ENCODE data around the gene SINHCAF.

The SINHCAF gene

GRCh38 chr12:31306866-31307265 lies 19.1 kb downstream of the SINHCAF start:
- TF ChIP-seq, protein P1, sequence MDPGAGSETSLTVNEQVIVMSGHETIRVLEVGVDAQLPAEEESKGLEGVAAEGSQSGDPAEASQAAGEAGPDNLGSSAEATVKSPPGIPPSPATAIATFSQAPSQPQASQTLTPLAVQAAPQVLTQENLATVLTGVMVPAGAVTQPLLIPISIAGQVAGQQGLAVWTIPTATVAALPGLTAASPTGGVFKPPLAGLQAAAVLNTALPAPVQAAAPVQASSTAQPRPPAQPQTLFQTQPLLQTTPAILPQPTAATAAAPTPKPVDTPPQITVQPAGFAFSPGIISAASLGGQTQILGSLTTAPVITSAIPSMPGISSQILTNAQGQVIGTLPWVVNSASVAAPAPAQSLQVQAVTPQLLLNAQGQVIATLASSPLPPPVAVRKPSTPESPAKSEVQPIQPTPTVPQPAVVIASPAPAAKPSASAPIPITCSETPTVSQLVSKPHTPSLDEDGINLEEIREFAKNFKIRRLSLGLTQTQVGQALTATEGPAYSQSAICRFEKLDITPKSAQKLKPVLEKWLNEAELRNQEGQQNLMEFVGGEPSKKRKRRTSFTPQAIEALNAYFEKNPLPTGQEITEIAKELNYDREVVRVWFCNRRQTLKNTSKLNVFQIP (CRISPR knock-in tag; IDR thresholded peaks at IDR 0.05; ENCODE audit: borderline replicate concordance, low read depth): no peak
- TF ChIP-seq ESRRG (CRISPR knock-in tag; IDR thresholded peaks at IDR 0.05) (no peak), ZNF70 (CRISPR knock-in tag; IDR thresholded peaks at IDR 0.05) (no peak), ISL1 (CRISPR knock-in tag; IDR thresholded peaks at IDR 0.05) (no peak), ZNF8 (CRISPR knock-in tag; IDR thresholded peaks at IDR 0.05) (no peak), ZC3H10 (CRISPR knock-in tag; IDR thresholded peaks at IDR 0.05) (no peak), CREB5 (CRISPR knock-in tag; IDR thresholded peaks at IDR 0.05; ENCODE audit: low read depth) (no peak), ARNTL (CRISPR knock-in tag; IDR thresholded peaks at IDR 0.05; ENCODE audit: borderline replicate concordance, low read depth) (no peak)
- TF ChIP-seq, protein P2, sequence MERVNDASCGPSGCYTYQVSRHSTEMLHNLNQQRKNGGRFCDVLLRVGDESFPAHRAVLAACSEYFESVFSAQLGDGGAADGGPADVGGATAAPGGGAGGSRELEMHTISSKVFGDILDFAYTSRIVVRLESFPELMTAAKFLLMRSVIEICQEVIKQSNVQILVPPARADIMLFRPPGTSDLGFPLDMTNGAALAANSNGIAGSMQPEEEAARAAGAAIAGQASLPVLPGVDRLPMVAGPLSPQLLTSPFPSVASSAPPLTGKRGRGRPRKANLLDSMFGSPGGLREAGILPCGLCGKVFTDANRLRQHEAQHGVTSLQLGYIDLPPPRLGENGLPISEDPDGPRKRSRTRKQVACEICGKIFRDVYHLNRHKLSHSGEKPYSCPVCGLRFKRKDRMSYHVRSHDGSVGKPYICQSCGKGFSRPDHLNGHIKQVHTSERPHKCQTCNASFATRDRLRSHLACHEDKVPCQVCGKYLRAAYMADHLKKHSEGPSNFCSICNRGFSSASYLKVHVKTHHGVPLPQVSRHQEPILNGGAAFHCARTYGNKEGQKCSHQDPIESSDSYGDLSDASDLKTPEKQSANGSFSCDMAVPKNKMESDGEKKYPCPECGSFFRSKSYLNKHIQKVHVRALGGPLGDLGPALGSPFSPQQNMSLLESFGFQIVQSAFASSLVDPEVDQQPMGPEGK (CRISPR knock-in tag; IDR thresholded peaks at IDR 0.05; ENCODE audit: borderline replicate concordance): no peak
- no peak for ATAC-seq

GRCh38 chr12:31303466-31303865 lies 22.5 kb downstream of the SINHCAF start:
- no peak for ATAC-seq
- TF ChIP-seq, protein P2 (CRISPR knock-in tag; IDR thresholded peaks at IDR 0.05; ENCODE audit: borderline replicate concordance): no peak
- TF ChIP-seq SNAI2 (CRISPR knock-in tag; IDR thresholded peaks at IDR 0.05) (no peak), ISL1 (CRISPR knock-in tag; IDR thresholded peaks at IDR 0.05) (no peak), TOX (CRISPR knock-in tag; IDR thresholded peaks at IDR 0.05; ENCODE audit: borderline replicate concordance) (no peak), ZFP30 (CRISPR knock-in tag; IDR thresholded peaks at IDR 0.05) (no peak), BACH2 (CRISPR knock-in tag; IDR thresholded peaks at IDR 0.05; ENCODE audit: borderline replicate concordance) (no peak), ZC3H10 (CRISPR knock-in tag; IDR thresholded peaks at IDR 0.05) (no peak), ZNF8 (CRISPR knock-in tag; IDR thresholded peaks at IDR 0.05) (no peak)

DNA sequence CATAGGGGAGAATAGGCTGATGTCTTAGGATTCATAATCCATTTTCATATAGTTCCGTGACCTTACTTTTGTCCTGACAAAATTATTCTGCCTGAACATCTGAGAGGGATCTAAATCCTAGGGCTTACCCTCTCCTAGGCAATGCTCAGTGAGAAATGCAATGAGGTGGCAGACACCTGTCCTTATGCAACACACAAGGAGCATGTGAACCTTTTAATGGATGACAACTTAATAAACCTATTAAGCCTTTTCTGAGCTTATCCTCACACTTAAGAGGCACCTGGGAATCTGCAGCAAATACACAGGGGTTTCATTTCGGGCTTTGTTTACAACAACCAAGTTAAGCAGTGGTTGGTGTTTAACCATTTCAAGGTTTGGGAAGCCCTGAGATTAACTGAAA lies 24.6 kb downstream of the SINHCAF start:
- TF ChIP-seq ARNTL (CRISPR knock-in tag; IDR thresholded peaks at IDR 0.05; ENCODE audit: borderline replicate concordance, low read depth): no peak
- no peak for TF ChIP-seq ESRRG (CRISPR knock-in tag; IDR thresholded peaks at IDR 0.05)
- TF ChIP-seq ZNF70 (CRISPR knock-in tag; IDR thresholded peaks at IDR 0.05): no peak
- no peak for TF ChIP-seq CSDC2 (CRISPR knock-in tag; IDR thresholded peaks at IDR 0.05)
- no peak for TF ChIP-seq SNAI2 (CRISPR knock-in tag; IDR thresholded peaks at IDR 0.05)
- no peak for TF ChIP-seq TCF4 (CRISPR knock-in tag; IDR thresholded peaks at IDR 0.05; ENCODE audit: borderline replicate concordance)
- TF ChIP-seq TOX (CRISPR knock-in tag; IDR thresholded peaks at IDR 0.05; ENCODE audit: borderline replicate concordance): no peak
- no peak for TF ChIP-seq PPARA (CRISPR knock-in tag; IDR thresholded peaks at IDR 0.05; ENCODE audit: borderline replicate concordance)
- no peak for TF ChIP-seq ZNF565 (CRISPR knock-in tag; conservative IDR thresholded peaks at IDR 0.05; ENCODE audit: low read depth)
- no peak for TF ChIP-seq ZFP30 (CRISPR knock-in tag; IDR thresholded peaks at IDR 0.05)
- no peak for TF ChIP-seq CSRNP3 (CRISPR knock-in tag; IDR thresholded peaks at IDR 0.05)
- TF ChIP-seq ZNF8 (CRISPR knock-in tag; IDR thresholded peaks at IDR 0.05): no peak
- TF ChIP-seq ZC3H10 (CRISPR knock-in tag; IDR thresholded peaks at IDR 0.05): no peak
- TF ChIP-seq OSR1 (CRISPR knock-in tag; IDR thresholded peaks at IDR 0.05): no peak
- no peak for ATAC-seq

DNA sequence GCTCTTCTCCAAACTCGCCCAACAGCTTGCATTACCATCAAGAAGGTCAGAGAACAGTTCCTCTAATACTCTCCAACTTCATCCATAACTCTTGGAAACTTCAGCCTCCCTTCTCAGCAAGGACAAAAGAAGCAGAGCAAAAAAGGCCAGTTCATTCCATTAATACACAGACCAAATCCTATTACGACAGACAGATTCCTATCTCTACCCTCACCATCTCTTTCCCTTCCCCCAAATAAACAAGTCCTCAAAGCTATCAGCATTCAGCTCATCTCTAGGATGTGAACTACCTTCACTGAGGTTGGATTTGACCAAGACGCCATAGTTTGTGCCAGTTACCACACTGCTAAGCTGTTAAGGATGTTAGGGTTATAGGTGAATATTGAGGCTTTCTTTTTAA lies 25.2 kb downstream of the SINHCAF start:
- no peak for ATAC-seq
- no peak for TF ChIP-seq ARNTL (CRISPR knock-in tag; IDR thresholded peaks at IDR 0.05; ENCODE audit: borderline replicate concordance, low read depth)
- TF ChIP-seq ZNF8 (CRISPR knock-in tag; IDR thresholded peaks at IDR 0.05): no peak
- no peak for TF ChIP-seq RARB (CRISPR knock-in tag; IDR thresholded peaks at IDR 0.05)
- no peak for TF ChIP-seq CSRNP3 (CRISPR knock-in tag; IDR thresholded peaks at IDR 0.05)
- no peak for TF ChIP-seq OSR1 (CRISPR knock-in tag; IDR thresholded peaks at IDR 0.05)
- no peak for TF ChIP-seq TCF4 (CRISPR knock-in tag; IDR thresholded peaks at IDR 0.05; ENCODE audit: borderline replicate concordance)
- no peak for TF ChIP-seq ZNF565 (CRISPR knock-in tag; conservative IDR thresholded peaks at IDR 0.05; ENCODE audit: low read depth)
- TF ChIP-seq ZFP3 (CRISPR knock-in tag; IDR thresholded peaks at IDR 0.05): no peak
- TF ChIP-seq, protein P1 (CRISPR knock-in tag; IDR thresholded peaks at IDR 0.05; ENCODE audit: borderline replicate concordance, low read depth): no peak
- no peak for TF ChIP-seq CREB5 (CRISPR knock-in tag; IDR thresholded peaks at IDR 0.05; ENCODE audit: low read depth)

Measured in SK-N-SH treated with all-trans-retinoic acid at 6 μM for 48 hours (cell line).